Right lobe of liver (tissue), 4 donors: ENCODE measurements around the gene TMEM120B.

ENCODE experiments used
- POLR2A ChIP-seq: fragments of 450-650 bp; IDR thresholded peaks from one replicate; pipeline ENCODE4 v1.6.1; 2017; ENCODE audit warnings: antibody characterized with exemption, mild to moderate bottlenecking
- TF ChIP-seq, protein P1 (sequence below), 4 donors: fragments of 200-600 bp in 3 of 4; fragments of 450-650 bp in 1 of 4; IDR thresholded peaks; one replicate each; pipeline versions ENCODE4 v1.5.1 to v1.8.0; 2016 to 2022; ENCODE audit warnings: antibody characterized with exemption in 4 of 4, mild to moderate bottlenecking in 2 of 4
- donor health status: DM: no; HTN: no; CAD: no.
- donor health status: DM: no; HTN: no; CAD: no.
- donor health status: DM: no; HTN: yes; CAD: no.

DNA sequence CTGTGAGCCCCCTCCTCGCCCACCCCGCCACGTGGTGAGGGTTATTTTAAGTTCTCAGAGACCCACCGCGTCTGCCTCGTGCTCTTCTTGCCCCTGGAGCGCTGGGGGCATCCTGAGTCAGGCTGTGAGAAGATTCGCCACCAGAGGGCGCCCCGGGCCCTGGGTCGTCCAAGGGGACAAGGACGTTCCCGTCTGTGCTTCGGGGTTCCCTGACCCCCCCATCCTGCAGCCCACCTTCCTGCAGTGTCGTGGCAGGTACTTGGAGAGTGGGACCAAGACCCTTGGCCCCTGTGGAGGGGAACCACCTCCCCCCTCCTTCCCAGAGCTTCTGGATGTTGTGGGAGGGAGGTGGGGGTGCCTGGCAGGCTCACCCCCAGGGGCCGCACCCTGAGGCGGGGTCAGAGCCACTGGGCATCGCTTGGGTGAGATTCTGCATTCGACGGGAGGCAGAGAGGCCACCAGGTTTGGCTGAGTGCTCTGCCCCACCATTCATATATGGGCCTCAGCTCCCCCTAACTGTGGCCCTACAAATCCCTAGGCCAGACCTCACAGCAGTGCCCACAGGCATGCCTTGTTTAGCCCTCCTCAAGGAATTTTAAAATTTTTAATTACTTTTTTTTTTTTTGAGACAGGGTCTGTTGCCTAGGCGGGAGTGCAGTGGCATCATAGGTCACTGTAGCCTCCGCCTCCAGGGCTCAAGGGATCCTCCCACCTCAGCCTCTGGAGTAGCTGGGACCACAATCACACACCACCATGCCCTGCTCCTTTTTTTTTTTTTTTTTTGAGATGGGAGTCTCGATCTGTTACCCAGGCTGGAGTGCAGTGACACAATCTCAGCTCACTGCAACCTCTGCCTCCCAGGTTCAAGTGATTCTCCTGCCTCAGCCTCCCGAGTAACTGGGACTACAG is 63.9 kb downstream of the TMEM120B start:
- TF ChIP-seq, protein P1, sequence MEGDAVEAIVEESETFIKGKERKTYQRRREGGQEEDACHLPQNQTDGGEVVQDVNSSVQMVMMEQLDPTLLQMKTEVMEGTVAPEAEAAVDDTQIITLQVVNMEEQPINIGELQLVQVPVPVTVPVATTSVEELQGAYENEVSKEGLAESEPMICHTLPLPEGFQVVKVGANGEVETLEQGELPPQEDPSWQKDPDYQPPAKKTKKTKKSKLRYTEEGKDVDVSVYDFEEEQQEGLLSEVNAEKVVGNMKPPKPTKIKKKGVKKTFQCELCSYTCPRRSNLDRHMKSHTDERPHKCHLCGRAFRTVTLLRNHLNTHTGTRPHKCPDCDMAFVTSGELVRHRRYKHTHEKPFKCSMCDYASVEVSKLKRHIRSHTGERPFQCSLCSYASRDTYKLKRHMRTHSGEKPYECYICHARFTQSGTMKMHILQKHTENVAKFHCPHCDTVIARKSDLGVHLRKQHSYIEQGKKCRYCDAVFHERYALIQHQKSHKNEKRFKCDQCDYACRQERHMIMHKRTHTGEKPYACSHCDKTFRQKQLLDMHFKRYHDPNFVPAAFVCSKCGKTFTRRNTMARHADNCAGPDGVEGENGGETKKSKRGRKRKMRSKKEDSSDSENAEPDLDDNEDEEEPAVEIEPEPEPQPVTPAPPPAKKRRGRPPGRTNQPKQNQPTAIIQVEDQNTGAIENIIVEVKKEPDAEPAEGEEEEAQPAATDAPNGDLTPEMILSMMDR (IDR thresholded peaks at IDR 0.05): peak; percentile 83 to 87 (median 86)
- TF ChIP-seq POLR2A: no peak
